Peyer's patch (tissue), 4 donors: ENCODE results near the gene ARL8B.

ENCODE experiments used
- CTCF ChIP-seq, 6 experiments: fragments of 450-650 bp in 4 of 6; fragments of 200-600 bp in 2 of 6; sonication (generic) in 1 of 6; IDR thresholded peaks; one replicate each; pipeline ENCODE4 v1.5.1; 2017 to 2019; ENCODE audit warnings: antibody characterized with exemption in 6 of 6, mild to moderate bottlenecking in 3 of 6, moderate library complexity in 1 of 6
- POLR2A ChIP-seq, 2 donors: fragments of 450-650 bp; IDR thresholded peaks; one replicate each; pipeline ENCODE4 v1.5.1; 2017; ENCODE audit warnings: antibody characterized with exemption in 2 of 2, mild to moderate bottlenecking in 2 of 2, moderate library complexity in 2 of 2

DNA sequence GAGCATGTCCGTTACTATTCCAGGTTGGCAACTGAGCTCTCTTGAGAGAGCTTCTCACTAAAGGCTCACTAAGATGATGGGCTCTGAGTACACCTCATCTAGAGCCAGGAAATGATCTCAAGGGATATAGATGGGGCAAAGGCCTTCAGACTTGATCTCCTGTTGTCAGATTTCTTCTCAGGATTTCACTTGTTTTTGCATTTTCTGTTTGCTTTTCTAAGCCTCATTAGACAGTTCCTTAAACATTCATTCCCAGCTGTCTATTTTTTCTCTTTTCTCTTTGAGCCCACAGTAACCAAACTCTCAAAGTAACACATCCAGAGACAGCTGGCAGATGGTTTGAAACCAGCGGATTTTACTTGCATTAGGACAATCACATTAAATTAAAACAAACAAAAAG, 28.4 kb upstream of the ARL8B start:
- TF ChIP-seq CTCF (IDR thresholded peaks at IDR 0.05) (no peak), POLR2A (IDR thresholded peaks at IDR 0.05) (no peak)
